ENCODE results near the gene PABPC1L. TPM values are rescaled to one million over a fixed set of nuclear protein-coding genes. Genes with fewer than 3 reads are reported as not detected.

The PABPC1L gene
- total RNA-seq, 1 experiment from 2014 or later, result 90.7 TPM

GRCh38 chr20:44966030-44966961, 56.4 kb downstream of the PABPC1L start, which contains the start of gene STK4 (continued):
- no peak; the same call in 1 of the 2 replicates for TF ChIP-seq ZBTB43 (CRISPR knock-in tag; IDR thresholded peaks at IDR 0.05)
- TF ChIP-seq, protein P1, sequence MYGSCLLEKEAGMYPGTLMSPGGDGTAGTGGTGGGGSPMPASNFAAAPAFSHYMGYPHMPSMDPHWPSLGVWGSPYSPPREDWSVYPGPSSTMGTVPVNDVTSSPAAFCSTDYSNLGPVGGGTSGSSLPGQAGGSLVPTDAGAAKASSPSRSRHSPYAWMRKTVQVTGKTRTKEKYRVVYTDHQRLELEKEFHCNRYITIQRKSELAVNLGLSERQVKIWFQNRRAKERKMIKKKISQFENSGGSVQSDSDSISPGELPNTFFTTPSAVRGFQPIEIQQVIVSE (CRISPR knock-in tag; IDR thresholded peaks at IDR 0.05; ENCODE audit: borderline replicate concordance), result no peak
- no peak for TF ChIP-seq ZNF532 (CRISPR knock-in tag; IDR thresholded peaks at IDR 0.05; ENCODE audit: borderline replicate concordance)
- TF ChIP-seq, protein P2, sequence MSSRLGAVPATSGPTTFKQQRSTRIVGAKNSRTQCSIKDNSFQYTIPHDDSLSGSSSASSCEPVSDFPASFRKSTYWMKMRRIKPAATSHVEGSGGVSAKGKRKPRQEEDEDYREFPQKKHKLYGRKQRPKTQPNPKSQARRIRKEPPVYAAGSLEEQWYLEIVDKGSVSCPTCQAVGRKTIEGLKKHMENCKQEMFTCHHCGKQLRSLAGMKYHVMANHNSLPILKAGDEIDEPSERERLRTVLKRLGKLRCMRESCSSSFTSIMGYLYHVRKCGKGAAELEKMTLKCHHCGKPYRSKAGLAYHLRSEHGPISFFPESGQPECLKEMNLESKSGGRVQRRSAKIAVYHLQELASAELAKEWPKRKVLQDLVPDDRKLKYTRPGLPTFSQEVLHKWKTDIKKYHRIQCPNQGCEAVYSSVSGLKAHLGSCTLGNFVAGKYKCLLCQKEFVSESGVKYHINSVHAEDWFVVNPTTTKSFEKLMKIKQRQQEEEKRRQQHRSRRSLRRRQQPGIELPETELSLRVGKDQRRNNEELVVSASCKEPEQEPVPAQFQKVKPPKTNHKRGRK (CRISPR knock-in tag; IDR thresholded peaks at IDR 0.05; ENCODE audit: borderline replicate concordance), result no peak
- no peak for TF ChIP-seq ZNF281 (CRISPR knock-in tag; IDR thresholded peaks at IDR 0.05)
- TF ChIP-seq, protein P3, sequence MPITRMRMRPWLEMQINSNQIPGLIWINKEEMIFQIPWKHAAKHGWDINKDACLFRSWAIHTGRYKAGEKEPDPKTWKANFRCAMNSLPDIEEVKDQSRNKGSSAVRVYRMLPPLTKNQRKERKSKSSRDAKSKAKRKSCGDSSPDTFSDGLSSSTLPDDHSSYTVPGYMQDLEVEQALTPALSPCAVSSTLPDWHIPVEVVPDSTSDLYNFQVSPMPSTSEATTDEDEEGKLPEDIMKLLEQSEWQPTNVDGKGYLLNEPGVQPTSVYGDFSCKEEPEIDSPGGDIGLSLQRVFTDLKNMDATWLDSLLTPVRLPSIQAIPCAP (CRISPR knock-in tag; IDR thresholded peaks at IDR 0.05), result peak; percentile 53; the same call in 1 of the 2 replicates
- TF ChIP-seq TP53 (CRISPR knock-in tag; IDR thresholded peaks at IDR 0.05), result no peak
- peak; percentile 82 for TF ChIP-seq ETV6 (CRISPR knock-in tag; IDR thresholded peaks at IDR 0.05)
- TF ChIP-seq SMAD3 (CRISPR knock-in tag; IDR thresholded peaks at IDR 0.05; ENCODE audit: borderline replicate concordance), result 0 out of 2 replicates have a peak, but pooled peaks have one; percentile 44
- TF ChIP-seq CTCF (IDR thresholded peaks at IDR 0.05), result no peak
- no peak for TF ChIP-seq STAT6 (CRISPR knock-in tag; conservative IDR thresholded peaks at IDR 0.05; ENCODE audit: low read depth)
- no peak for TF ChIP-seq ZNF121 (CRISPR knock-in tag; IDR thresholded peaks at IDR 0.05)
- TF ChIP-seq ARID4B (CRISPR knock-in tag; IDR thresholded peaks at IDR 0.05; ENCODE audit: borderline replicate concordance), result peak; percentile 86; the same call in 1 of the 2 replicates
- TF ChIP-seq TCF7 (CRISPR knock-in tag; IDR thresholded peaks at IDR 0.05; ENCODE audit: low read depth), result 0 out of 2 replicates have a peak, but pooled peaks have one; percentile 50
- TF ChIP-seq GABPB1 (CRISPR knock-in tag; IDR thresholded peaks at IDR 0.05), result peak; percentile 89

Data from WTC11 (cell line).